ENCODE data around the gene CCR7. TPM values are rescaled to one million over a fixed set of nuclear protein-coding genes. Genes with fewer than 3 reads are reported as not detected.

CCR7 gene
- total and polyA plus RNA-seq, 2 of the 13 experiments (the other 11 are each of a cell fraction or from before 2014, with no cell fraction given) = 0.04 to 0.53 TPM

GRCh38 chr17:40541060-40541872, 24.0 kb downstream of the CCR7 start (continued):
- no peak for TF ChIP-seq ZNF503 (CRISPR knock-in tag; IDR thresholded peaks at IDR 0.05)
- TF ChIP-seq ZNF280D (CRISPR knock-in tag; IDR thresholded peaks at IDR 0.05) = no peak
- TF ChIP-seq ZUFSP (CRISPR knock-in tag; IDR thresholded peaks at IDR 0.05; ENCODE audit: borderline replicate concordance) = no peak
- TF ChIP-seq ZNF432 (CRISPR knock-in tag; IDR thresholded peaks at IDR 0.05; ENCODE audit: borderline replicate concordance) = no peak
- no peak for TF ChIP-seq RAD51 (IDR thresholded peaks at IDR 0.05; ENCODE audit: borderline replicate concordance)
- no peak for TF ChIP-seq CHCHD3 (CRISPR knock-in tag; IDR thresholded peaks at IDR 0.05)
- TF ChIP-seq POGZ (CRISPR knock-in tag; IDR thresholded peaks at IDR 0.05) = peak; percentile 15; the same call in 1 of the 2 replicates
- TF ChIP-seq TCF12 (IDR thresholded peaks at IDR 0.05) = no peak
- TF ChIP-seq TCF12 (CRISPR knock-in tag; IDR thresholded peaks at IDR 0.05) = no peak
- no peak for TF ChIP-seq ZNF354B (CRISPR knock-in tag; IDR thresholded peaks at IDR 0.05)
- no peak for TF ChIP-seq HOXD1 (CRISPR knock-in tag; IDR thresholded peaks at IDR 0.05)
- TF ChIP-seq ZBTB8A (CRISPR knock-in tag; IDR thresholded peaks at IDR 0.05; ENCODE audit: borderline replicate concordance, low read depth) = no peak
- no peak for TF ChIP-seq ZNF792 (CRISPR knock-in tag; IDR thresholded peaks at IDR 0.05)
- TF ChIP-seq, protein P1, sequence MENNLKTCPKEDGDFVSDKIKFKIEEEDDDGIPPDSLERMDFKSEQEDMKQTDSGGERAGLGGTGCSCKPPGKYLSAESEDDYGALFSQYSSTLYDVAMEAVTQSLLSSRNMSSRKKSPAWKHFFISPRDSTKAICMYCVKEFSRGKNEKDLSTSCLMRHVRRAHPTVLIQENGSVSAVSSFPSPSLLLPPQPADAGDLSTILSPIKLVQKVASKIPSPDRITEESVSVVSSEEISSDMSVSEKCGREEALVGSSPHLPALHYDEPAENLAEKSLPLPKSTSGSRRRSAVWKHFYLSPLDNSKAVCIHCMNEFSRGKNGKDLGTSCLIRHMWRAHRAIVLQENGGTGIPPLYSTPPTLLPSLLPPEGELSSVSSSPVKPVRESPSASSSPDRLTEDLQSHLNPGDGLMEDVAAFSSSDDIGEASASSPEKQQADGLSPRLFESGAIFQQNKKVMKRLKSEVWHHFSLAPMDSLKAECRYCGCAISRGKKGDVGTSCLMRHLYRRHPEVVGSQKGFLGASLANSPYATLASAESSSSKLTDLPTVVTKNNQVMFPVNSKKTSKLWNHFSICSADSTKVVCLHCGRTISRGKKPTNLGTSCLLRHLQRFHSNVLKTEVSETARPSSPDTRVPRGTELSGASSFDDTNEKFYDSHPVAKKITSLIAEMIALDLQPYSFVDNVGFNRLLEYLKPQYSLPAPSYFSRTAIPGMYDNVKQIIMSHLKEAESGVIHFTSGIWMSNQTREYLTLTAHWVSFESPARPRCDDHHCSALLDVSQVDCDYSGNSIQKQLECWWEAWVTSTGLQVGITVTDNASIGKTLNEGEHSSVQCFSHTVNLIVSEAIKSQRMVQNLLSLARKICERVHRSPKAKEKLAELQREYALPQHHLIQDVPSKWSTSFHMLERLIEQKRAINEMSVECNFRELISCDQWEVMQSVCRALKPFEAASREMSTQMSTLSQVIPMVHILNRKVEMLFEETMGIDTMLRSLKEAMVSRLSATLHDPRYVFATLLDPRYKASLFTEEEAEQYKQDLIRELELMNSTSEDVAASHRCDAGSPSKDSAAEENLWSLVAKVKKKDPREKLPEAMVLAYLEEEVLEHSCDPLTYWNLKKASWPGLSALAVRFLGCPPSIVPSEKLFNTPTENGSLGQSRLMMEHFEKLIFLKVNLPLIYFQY (CRISPR knock-in tag; IDR thresholded peaks at IDR 0.05; ENCODE audit: borderline replicate concordance) = no peak
- TF ChIP-seq ATF7-NPFF (CRISPR knock-in tag; IDR thresholded peaks at IDR 0.05; ENCODE audit: low read depth) = no peak
- TF ChIP-seq ZNF326 (CRISPR knock-in tag; IDR thresholded peaks at IDR 0.05; ENCODE audit: borderline replicate concordance) = no peak
- TF ChIP-seq HDAC1 (CRISPR knock-in tag; IDR thresholded peaks at IDR 0.05) = no peak
- TF ChIP-seq BRCA1 (CRISPR knock-in tag; IDR thresholded peaks at IDR 0.05) = no peak
- TF ChIP-seq ZFP36L1 (CRISPR knock-in tag; IDR thresholded peaks at IDR 0.05) = no peak
